ENCODE data around the gene UNK. TPM values are rescaled to one million over a fixed set of nuclear protein-coding genes. Genes with fewer than 3 reads are reported as not detected.

UNK gene
- total and polyA plus RNA-seq, 2 donors (not counting 1 experiment from before 2014, with no cell fraction given) = 35.5 to 70.3 TPM

- peaks cover 0 to 54% of the 10 kb centered on the region in 2 experiments for H3K36me3 ChIP-seq (replicated peaks in 1 of 2; ENCODE audit: control extremely low read depth in 1 of 2, control insufficient read depth in 1 of 2, extremely low read depth in 1 of 2, insufficient read depth in 2 of 2, low read length in 1 of 2)
- peak within 1 kb of the TSS; percentile 97 for H3K27ac Mint-ChIP-seq
- H3K27me3 Mint-ChIP-seq = no peaks in the 10 kb centered on the region
- peak within 1 kb of the TSS; percentile 95 for H2AFZ ChIP-seq (ENCODE audit: insufficient read depth, low read depth, low read length, poor library complexity, severe bottlenecking)
- peaks cover 12% of the 10 kb centered on the region for H4K20me1 ChIP-seq (ENCODE audit: control insufficient read depth, insufficient read depth, low read length, poor library complexity, severe bottlenecking)
- DNase-seq (peak; percentile 71), ATAC-seq (ENCODE audit: low read depth) (peak; percentile 46)
- H3K27ac ChIP-seq (ENCODE audit: low read length in 2 of 2) = peak within 1 kb of the TSS; percentile 92 to 93
- peaks cover 26% of the 10 kb centered on the region for H3K4me1 Mint-ChIP-seq
- no peaks in the 10 kb centered on the region for H3K27me3 ChIP-seq (replicated peaks in 1 of 4; ENCODE audit: control extremely low read depth in 1 of 4, control insufficient read depth in 3 of 4, insufficient read depth in 4 of 4, low read length in 3 of 4)
- TF ChIP-seq, protein P1, sequence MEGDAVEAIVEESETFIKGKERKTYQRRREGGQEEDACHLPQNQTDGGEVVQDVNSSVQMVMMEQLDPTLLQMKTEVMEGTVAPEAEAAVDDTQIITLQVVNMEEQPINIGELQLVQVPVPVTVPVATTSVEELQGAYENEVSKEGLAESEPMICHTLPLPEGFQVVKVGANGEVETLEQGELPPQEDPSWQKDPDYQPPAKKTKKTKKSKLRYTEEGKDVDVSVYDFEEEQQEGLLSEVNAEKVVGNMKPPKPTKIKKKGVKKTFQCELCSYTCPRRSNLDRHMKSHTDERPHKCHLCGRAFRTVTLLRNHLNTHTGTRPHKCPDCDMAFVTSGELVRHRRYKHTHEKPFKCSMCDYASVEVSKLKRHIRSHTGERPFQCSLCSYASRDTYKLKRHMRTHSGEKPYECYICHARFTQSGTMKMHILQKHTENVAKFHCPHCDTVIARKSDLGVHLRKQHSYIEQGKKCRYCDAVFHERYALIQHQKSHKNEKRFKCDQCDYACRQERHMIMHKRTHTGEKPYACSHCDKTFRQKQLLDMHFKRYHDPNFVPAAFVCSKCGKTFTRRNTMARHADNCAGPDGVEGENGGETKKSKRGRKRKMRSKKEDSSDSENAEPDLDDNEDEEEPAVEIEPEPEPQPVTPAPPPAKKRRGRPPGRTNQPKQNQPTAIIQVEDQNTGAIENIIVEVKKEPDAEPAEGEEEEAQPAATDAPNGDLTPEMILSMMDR (IDR thresholded peaks at IDR 0.05) = no peak
- TF ChIP-seq EZH2 (IDR thresholded peaks at IDR 0.05; ENCODE audit: borderline replicate concordance, insufficient read depth, low read depth, low read length, poor library complexity, severe bottlenecking) = no peak
- peaks cover 17 to 40% of the 10 kb centered on the region in 2 donors for H3K4me1 ChIP-seq (ENCODE audit: control insufficient read depth in 2 of 2, insufficient read depth in 2 of 2, low read length in 2 of 2)
- ChIA-PET POLR2A (interaction anchor here (0.5 to 4.5 kb wide), 15 partner anchors 11 to 645 kb away, joined by 3 to 82 read pairs (median 6); partner anchors contain the start of genes GALK1, MRPL38, TRIM65 and UNK), CTCF (interaction anchor here (0.9 to 7.2 kb wide), 11 partner anchors 11 to 96 kb away, joined by 3 to 53 read pairs (median 6); partner anchors contain the start of genes TRIM47, TRIM65 and WBP2)
- intact Hi-C loops (cut with micrococcal nuclease) = loop anchor here (2.0 to 10.0 kb wide), 4 partner anchors 33 to 161 kb away; partner anchors contain the start of genes CDK3, TRIM47, TRIM65 and UNK
- WGBS (ENCODE audit: insufficient coverage) = 2% methylated on average over 22 of the region's 35 CpGs
- H3K9me3 Mint-ChIP-seq (ENCODE audit: insufficient read depth) = no peaks in the 10 kb centered on the region
- H3K4me3 ChIP-seq (ENCODE audit: control extremely low read depth in 1 of 5, extremely low read depth in 1 of 5, insufficient read depth in 1 of 5, low read depth in 2 of 5, low read length in 4 of 5) = peak within 1 kb of the TSS; percentile 71 to 86 (median 76)
- H3K9me3 ChIP-seq (ENCODE audit: control extremely low read depth in 1 of 3, control insufficient read depth in 2 of 3, insufficient read depth in 1 of 3, low read length in 2 of 3) = no peaks in the 10 kb centered on the region
- H3K9ac ChIP-seq (ENCODE audit: low read length) = peak within 1 kb of the TSS; percentile 91
- peak within 1 kb of the TSS; percentile 94 for H3K4me3 Mint-ChIP-seq
- H3K4me2 ChIP-seq (replicated peaks; ENCODE audit: low read depth, low read length, poor library complexity, severe bottlenecking) = peak within 1 kb of the TSS; percentile 99
- peaks cover 40% of the 10 kb centered on the region for H3K79me2 ChIP-seq (ENCODE audit: control insufficient read depth, insufficient read depth, low read length)
Observed at GRCh38 chr17:75843577-75844529, 59.2 kb downstream of the UNK start, which contains the start of gene UNC13D. Gene UNC13D (minus strand): TSS chr17:75844404. CDS start chr17:75844337, 67 bp downstream.

Measured in B cell (primary cell).